ENCODE measurements around the gene SRSF11. TPM values are rescaled to one million over a fixed set of nuclear protein-coding genes. Genes with fewer than 3 reads are reported as not detected.

The SRSF11 gene
- total RNA-seq, 1 donor = 147 TPM

DNA sequence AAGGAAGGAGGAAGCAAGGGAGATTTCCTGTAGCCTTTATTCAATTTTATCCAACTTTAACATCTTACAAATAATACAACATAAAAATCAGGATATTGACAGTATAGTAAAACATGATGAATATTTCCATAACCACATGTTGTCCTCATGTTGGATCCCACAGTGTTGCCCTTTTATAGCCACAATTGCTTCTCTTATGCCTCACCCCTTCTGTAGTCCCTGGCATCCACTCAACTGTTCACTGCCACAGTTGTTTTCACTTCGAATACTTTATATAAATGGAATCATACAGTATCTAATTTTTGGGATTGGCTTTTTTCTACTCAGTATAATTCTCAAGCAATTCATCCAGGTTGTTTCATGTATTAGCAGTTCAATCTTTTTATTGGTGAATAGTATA lies 44.8 kb downstream of the SRSF11 start:
- TF ChIP-seq, protein P1, sequence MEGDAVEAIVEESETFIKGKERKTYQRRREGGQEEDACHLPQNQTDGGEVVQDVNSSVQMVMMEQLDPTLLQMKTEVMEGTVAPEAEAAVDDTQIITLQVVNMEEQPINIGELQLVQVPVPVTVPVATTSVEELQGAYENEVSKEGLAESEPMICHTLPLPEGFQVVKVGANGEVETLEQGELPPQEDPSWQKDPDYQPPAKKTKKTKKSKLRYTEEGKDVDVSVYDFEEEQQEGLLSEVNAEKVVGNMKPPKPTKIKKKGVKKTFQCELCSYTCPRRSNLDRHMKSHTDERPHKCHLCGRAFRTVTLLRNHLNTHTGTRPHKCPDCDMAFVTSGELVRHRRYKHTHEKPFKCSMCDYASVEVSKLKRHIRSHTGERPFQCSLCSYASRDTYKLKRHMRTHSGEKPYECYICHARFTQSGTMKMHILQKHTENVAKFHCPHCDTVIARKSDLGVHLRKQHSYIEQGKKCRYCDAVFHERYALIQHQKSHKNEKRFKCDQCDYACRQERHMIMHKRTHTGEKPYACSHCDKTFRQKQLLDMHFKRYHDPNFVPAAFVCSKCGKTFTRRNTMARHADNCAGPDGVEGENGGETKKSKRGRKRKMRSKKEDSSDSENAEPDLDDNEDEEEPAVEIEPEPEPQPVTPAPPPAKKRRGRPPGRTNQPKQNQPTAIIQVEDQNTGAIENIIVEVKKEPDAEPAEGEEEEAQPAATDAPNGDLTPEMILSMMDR (IDR thresholded peaks at IDR 0.05; ENCODE audit: insufficient read depth, low read depth, low read length) = no peak
- DNase-seq (ENCODE audit: low read depth) = no peak
- no peak overlapping the region for H3K4me3 ChIP-seq (ENCODE audit: low read depth, low read length)

DNA sequence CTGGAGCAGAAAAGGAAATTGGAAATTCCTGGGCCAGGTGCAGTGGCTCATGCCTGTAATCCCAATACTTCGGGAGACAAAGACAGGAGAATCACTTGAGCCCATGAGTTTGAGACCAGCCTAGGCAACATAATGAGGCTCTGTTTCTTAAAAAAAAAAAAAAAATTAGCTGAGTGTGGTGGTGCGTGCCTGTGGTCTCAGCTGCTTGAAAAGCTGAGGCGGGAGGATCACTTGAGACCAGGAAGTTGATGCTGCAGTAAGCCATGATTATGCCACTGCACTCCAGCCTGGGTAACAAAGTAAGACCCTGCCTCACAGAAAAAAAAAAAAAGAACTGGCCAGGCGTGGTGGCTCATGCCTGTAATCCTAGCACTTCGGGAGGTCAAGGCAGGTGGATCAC lies 56.7 kb downstream of the SRSF11 start:
- DNase-seq (ENCODE audit: low read depth) = no peak
- TF ChIP-seq, protein P1 (IDR thresholded peaks at IDR 0.05; ENCODE audit: insufficient read depth, low read depth, low read length) = no peak

DNA sequence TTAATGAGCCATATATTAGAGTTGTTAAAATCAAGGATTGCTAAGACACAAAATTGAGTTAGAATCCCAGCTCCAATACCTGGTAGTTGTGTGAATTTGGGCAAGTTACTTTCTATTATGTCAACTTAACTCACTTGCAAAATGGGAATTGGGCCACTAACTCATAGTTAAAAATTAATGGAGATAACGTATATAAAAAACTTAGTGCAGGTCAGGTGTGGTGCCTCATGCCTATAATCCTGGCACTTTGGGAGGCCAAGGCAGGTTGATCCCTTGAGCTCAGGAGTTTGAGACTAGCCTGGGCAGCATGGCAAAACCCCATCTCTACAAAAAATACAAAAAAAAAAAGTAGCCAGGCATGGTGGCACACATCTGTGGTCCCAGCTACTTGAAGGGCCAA lies 57.5 kb downstream of the SRSF11 start:
- no peak overlapping the region for H3K4me3 ChIP-seq (ENCODE audit: low read depth, low read length)
- TF ChIP-seq, protein P1 (IDR thresholded peaks at IDR 0.05; ENCODE audit: insufficient read depth, low read depth, low read length) = no peak
- DNase-seq (ENCODE audit: low read depth) = no peak

More for the DNA sequence above, 56.7 kb downstream of the SRSF11 start:
- no peak overlapping the region for H3K4me3 ChIP-seq (ENCODE audit: low read depth, low read length)

DNA sequence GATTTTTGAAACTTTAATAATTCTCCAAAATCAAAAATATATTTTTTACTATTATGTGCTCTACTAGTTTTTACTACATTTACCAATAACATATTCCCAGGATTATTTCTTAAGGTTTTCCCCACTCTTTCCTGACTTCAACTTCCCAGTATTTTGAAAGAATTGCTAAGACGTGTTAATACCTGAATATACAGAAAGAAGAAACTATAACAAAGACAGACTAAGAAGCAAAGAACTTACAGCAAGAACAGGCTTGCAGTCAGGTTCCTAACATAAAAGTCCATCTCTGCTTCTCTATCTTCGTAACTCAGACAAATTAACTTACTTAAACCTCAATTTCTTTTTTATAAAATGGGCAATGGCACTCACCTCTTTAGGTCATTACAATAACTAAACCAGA lies 63.2 kb downstream of the SRSF11 start:
- no peak for DNase-seq (ENCODE audit: low read depth)
- no peak overlapping the region for H3K4me3 ChIP-seq (ENCODE audit: low read depth, low read length)
- TF ChIP-seq, protein P1 (IDR thresholded peaks at IDR 0.05; ENCODE audit: insufficient read depth, low read depth, low read length) = no peak

DNA sequence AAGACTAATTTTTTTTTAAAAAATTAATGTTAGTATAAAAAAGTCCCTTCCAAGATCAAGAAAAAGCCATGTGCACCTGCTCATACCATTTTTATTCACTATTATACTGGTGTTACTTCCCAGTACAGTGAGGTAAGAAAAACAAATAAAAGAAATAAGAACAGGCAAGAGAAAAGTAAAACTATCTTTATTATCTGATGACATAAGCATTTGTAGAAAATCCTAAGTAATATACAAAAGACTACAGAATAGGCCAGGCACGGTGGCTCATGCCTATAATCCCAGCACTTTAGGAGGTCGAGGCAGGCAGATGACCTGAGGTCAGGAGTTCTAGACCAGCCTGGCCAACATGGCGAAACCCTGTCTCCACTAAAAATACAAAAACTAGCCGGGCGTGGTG lies 65.3 kb downstream of the SRSF11 start:
- TF ChIP-seq, protein P1 (IDR thresholded peaks at IDR 0.05; ENCODE audit: insufficient read depth, low read depth, low read length) = no peak
- no peak for DNase-seq (ENCODE audit: low read depth)
- no peak overlapping the region for H3K4me3 ChIP-seq (ENCODE audit: low read depth, low read length)

DNA sequence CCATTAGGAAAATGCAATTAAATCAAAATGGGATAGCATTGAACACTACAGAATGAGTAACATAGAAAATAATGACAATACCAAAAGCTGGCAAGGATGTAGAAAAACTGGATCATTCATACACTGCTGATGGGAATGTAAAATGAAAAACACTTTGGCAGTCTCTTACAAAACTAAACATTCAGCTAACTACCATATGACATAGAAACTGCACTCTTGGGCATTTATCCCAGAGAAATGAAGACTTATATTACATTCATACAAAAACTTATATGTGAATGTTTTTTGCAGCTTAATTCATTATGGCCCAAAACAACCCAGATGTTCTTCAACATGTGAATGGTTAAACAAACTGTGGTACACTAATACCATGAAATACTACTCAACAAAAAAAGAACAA lies 67.0 kb downstream of the SRSF11 start:
- no peak for DNase-seq (ENCODE audit: low read depth)
- H3K4me3 ChIP-seq (ENCODE audit: low read depth, low read length) = no peak overlapping the region
- TF ChIP-seq, protein P1 (IDR thresholded peaks at IDR 0.05; ENCODE audit: insufficient read depth, low read depth, low read length) = no peak

DNA sequence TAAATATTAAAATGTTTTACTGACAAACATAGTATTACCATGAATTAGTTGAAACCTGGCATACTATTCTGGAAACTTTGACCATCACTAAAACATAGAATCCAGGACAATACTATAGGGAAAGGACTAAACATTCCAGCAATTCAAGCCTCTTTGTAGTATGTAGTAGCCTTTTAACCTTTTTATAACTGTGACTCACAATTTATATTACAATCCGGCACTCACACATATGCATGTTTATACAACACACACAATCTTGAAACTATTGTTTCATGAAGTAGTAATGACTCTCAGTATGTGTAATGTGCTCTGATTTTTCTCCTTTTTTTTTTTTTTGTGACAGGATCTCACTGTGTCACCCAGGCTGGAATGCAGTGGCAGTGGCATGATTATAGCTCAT lies 69.0 kb downstream of the SRSF11 start:
- TF ChIP-seq, protein P1 (IDR thresholded peaks at IDR 0.05; ENCODE audit: insufficient read depth, low read depth, low read length) = no peak
- peak; percentile 12 for DNase-seq (ENCODE audit: low read depth)
- no peak overlapping the region for H3K4me3 ChIP-seq (ENCODE audit: low read depth, low read length)
